PC-9 (cell line): ENCODE measurements around the gene PABPC1L. TPM values are rescaled to one million over a fixed set of nuclear protein-coding genes. Genes with fewer than 3 reads are reported as not detected.

ENCODE experiments used
- BruUV-seq: library from RNA; stranded (reverse); fragments of 400-500 nt; replicated peaks from 2 replicates; lab custom pipeline; 2021; lab: Mats Ljungman, UMichigan
- CTCF ChIA-PET: fragments of 300-600 bp; sonication (Branson Sonifier 250); formaldehyde crosslinking; loops from one replicate; lab custom pipeline; 2022; ENCODE audit warnings: antibody characterized with exemption; lab: Charles Lee
- POLR2A ChIA-PET: fragments of 300-600 bp; sonication (Branson Sonifier 250); formaldehyde crosslinking; loops from one replicate; lab custom pipeline; 2022; ENCODE audit warnings: antibody characterized with exemption; ENCODE audit not compliant: unreplicated experiment; lab: Charles Lee
- DNase-seq, 2 experiments: peaks; one replicate each; pipeline versions ENCODE4 v3.0.0 to v3.0.0-alpha.2; 2015 to 2022; ENCODE audit warnings: mixed read lengths in 1 of 2
- H2AFZ ChIP-seq: fragments of 200-600 bp; sonication (generic); 2 replicates; pipeline ENCODE4 v1.8.1; 2017; ENCODE audit warnings: antibody characterized with exemption
- H3F3A ChIP-seq: fragments of 200-600 bp; sonication (generic); 2 replicates; pipeline ENCODE4 v1.8.1; 2017; ENCODE audit warnings: antibody characterized with exemption, mild to moderate bottlenecking, low read depth; ENCODE audit not compliant: insufficient read depth
- H3K27ac ChIP-seq: fragments of 200-600 bp; sonication (generic); 2 replicates; pipeline ENCODE4 v1.6.1; 2016; ENCODE audit warnings: mixed run types
- H3K27me3 ChIP-seq: fragments of 200-600 bp; sonication (generic); 2 replicates; pipeline ENCODE4 v1.6.1; 2016; ENCODE audit warnings: low read depth, mixed run types; ENCODE audit not compliant: insufficient read depth
- H3K36me3 ChIP-seq: fragments of 200-600 bp; sonication (generic); 2 replicates; pipeline ENCODE4 v1.6.1; 2016; ENCODE audit warnings: low read depth, mixed run types
- H3K4me1 ChIP-seq: fragments of 200-600 bp; sonication (generic); replicated peaks from 2 replicates; pipeline ENCODE4 v1.6.1; 2016; ENCODE audit warnings: mixed run types; ENCODE audit not compliant: insufficient read depth
- H3K4me2 ChIP-seq: fragments of 200-600 bp; sonication (generic); 2 replicates; pipeline ENCODE4 v1.6.1; 2017; ENCODE audit warnings: mixed run types
- H3K4me3 ChIP-seq: fragments of 200-600 bp; sonication (generic); 2 replicates; pipeline ENCODE4 v1.6.1; 2016; ENCODE audit warnings: mixed run types
- H3K79me2 ChIP-seq: fragments of 200-600 bp; sonication (generic); 2 replicates; pipeline ENCODE4 v1.6.1; 2017; ENCODE audit warnings: low read depth, mixed run types
- H3K9me2 ChIP-seq: fragments of 200-600 bp; sonication (generic); 2 replicates; pipeline ENCODE4 v1.8.1; 2017; ENCODE audit warnings: mild to moderate bottlenecking; ENCODE audit not compliant: insufficient read depth
- H3K9me3 ChIP-seq: fragments of 200-600 bp; sonication (generic); 2 replicates; pipeline ENCODE4 v1.8.1; 2016; ENCODE audit warnings: low read depth; ENCODE audit not compliant: insufficient read depth
- H4K20me1 ChIP-seq: fragments of 200-600 bp; sonication (generic); 2 replicates; pipeline ENCODE4 v1.8.1; 2017; ENCODE audit not compliant: insufficient read depth
- CTCF ChIP-seq: fragments of 200-600 bp; sonication (generic); conservative IDR thresholded peaks from 2 replicates; pipeline ENCODE4 v1.6.1; 2017; ENCODE audit warnings: mixed run types, antibody characterized with exemption, mild to moderate bottlenecking, moderate library complexity
- EZH2 ChIP-seq: fragments of 200-600 bp; sonication (generic); IDR thresholded peaks from 2 replicates; pipeline ENCODE4 v1.8.0; 2017; ENCODE audit warnings: antibody characterized with exemption, low read depth
- intact Hi-C: fragments of 100-400 bp; cut with micrococcal nuclease; formaldehyde crosslinking; loops from one replicate; pipeline ENCODE4 v1.10.0; 2022; ENCODE audit not compliant: unreplicated experiment
- total RNA-seq: library from RNA; stranded (reverse); gene quantifications from 2 replicates; pipeline ENCODE4 v1.2.3, GENCODE V29; 2021

Gene PABPC1L
- total RNA-seq, 1 experiment from 2014 or later: 132 TPM

GRCh38 chr20:44981736-44982406 lies 72.0 kb downstream of the PABPC1L start:
- H3K9me3 ChIP-seq: no peaks in the 10 kb centered on the region
- CTCF ChIA-PET: interaction anchor here (0.6 kb wide), 1 partner anchor 48 kb away, joined by 6 read pairs; no protein-coding TSS in a partner anchor

GRCh38 chr20:44983093-44983674 lies 73.3 kb downstream of the PABPC1L start:
- POLR2A ChIA-PET: no interaction called here
- no peaks in the 10 kb centered on the region for H3F3A ChIP-seq
- intact Hi-C loops: no loop called here
- no peaks in the 10 kb centered on the region for H3K9me3 ChIP-seq
- H2AFZ ChIP-seq: no peak overlapping the region
- 0 out of 2 replicates have a peak, but pooled peaks cover 4% of the 10 kb centered on the region for H3K79me2 ChIP-seq
- BruUV-seq: no TSS peak
- no peaks in the 10 kb centered on the region for H3K4me1 ChIP-seq
- no peak for DNase-seq
- 0 out of 2 replicates have a peak, but pooled peaks cover 21% of the 10 kb centered on the region for H3K36me3 ChIP-seq
- no peaks in the 10 kb centered on the region for H3K27me3 ChIP-seq
- CTCF ChIA-PET: no interaction called here
- no peaks in the 10 kb centered on the region; the same call in 1 of the 2 replicates for H4K20me1 ChIP-seq
- no peak for TF ChIP-seq EZH2
- TF ChIP-seq CTCF: no peak
- H3K27ac ChIP-seq: no peak overlapping the region
- no peaks in the 10 kb centered on the region for H3K9me2 ChIP-seq
- H3K4me3 ChIP-seq: no peak overlapping the region
- no peak overlapping the region for H3K4me2 ChIP-seq

More at GRCh38 chr20:44981736-44982406, 72.0 kb downstream of the PABPC1L start:
- H3K4me2 ChIP-seq: no peak overlapping the region
- H3K27me3 ChIP-seq: no peaks in the 10 kb centered on the region
- H2AFZ ChIP-seq: no peak overlapping the region
- BruUV-seq: no TSS peak
- no peak overlapping the region for H3K4me3 ChIP-seq
- H3K27ac ChIP-seq: no peak overlapping the region
- H3K36me3 ChIP-seq: 0 out of 2 replicates have a peak, but pooled peaks cover 22% of the 10 kb centered on the region
- H3K4me1 ChIP-seq: no peaks in the 10 kb centered on the region
- no peaks in the 10 kb centered on the region for H3F3A ChIP-seq
- intact Hi-C loops: no loop called here
- no peaks in the 10 kb centered on the region; the same call in 1 of the 2 replicates for H4K20me1 ChIP-seq
- H3K9me2 ChIP-seq: no peaks in the 10 kb centered on the region
- no peak for DNase-seq
- H3K79me2 ChIP-seq: 0 out of 2 replicates have a peak, but pooled peaks cover 4% of the 10 kb centered on the region
- TF ChIP-seq CTCF (no peak), EZH2 (no peak)
- POLR2A ChIA-PET: no interaction called here

- Histone ChIP-seq H4K20me1 (no peaks in the 10 kb centered on the region), H3K36me3 (peaks cover 20% of the 10 kb centered on the region; the same call in 1 of the 2 replicates), H3K4me3 (no peak overlapping the region), H3F3A (no peaks in the 10 kb centered on the region), H3K27ac (no peak overlapping the region), H2AFZ (no peak overlapping the region), H3K27me3 (no peaks in the 10 kb centered on the region), H3K79me2 (peaks cover 8% of the 10 kb centered on the region; the same call in 1 of the 2 replicates), H3K9me3 (no peaks in the 10 kb centered on the region), H3K4me2 (no peak overlapping the region), H3K9me2 (no peaks in the 10 kb centered on the region), H3K4me1 (peaks cover 10% of the 10 kb centered on the region; the same call in 1 of the 2 replicates)
- TF ChIP-seq CTCF: no peak
- TF ChIP-seq EZH2: no peak
- no TSS peak for BruUV-seq
- ChIA-PET POLR2A (interaction anchor here (0.5 kb wide), 1 partner anchor 61 kb away, joined by 3 read pairs; no protein-coding TSS in a partner anchor), CTCF (no interaction called here)
- intact Hi-C loops: no loop called here
- DNase-seq: no peak
These were observed 78.8 kb downstream of the PABPC1L start for GRCh38 chr20:44988631-44989171.

Other genes with a start within 250 kb of the PABPC1L start
- gene CCN5, start 194.7 kb upstream of the PABPC1L start, total RNA-seq: 0.20 TPM in 1 of 2 replicates, not detected in the other
- gene KCNK15, start 164.2 kb upstream of the PABPC1L start, total RNA-seq: 0.20 and 0.26 TPM in 2 replicates
- gene RIMS4, start 99.5 kb upstream of the PABPC1L start, total RNA-seq: 0.13 and 0.15 TPM in 2 replicates
- gene YWHAB, start 24.4 kb upstream of the PABPC1L start, total RNA-seq: 194 and 249 TPM in 2 replicates
- 65.9 and 71.1 TPM in 2 replicates for gene TOMM34, start 50.3 kb downstream of the PABPC1L start, total RNA-seq
- gene STK4, start 56.5 kb downstream of the PABPC1L start, total RNA-seq: 43.7 and 60.9 TPM in 2 replicates
- 0.15 TPM in 1 of 2 replicates, not detected in the other for gene KCNS1, start 191.1 kb downstream of the PABPC1L start, total RNA-seq
- gene WFDC5, start 205.1 kb downstream of the PABPC1L start, total RNA-seq: not detected in 2 replicates
- not detected in 2 replicates for gene WFDC12, start 214.4 kb downstream of the PABPC1L start, total RNA-seq